HEK293 (cell line): ENCODE data around the gene MTHFSD.

Experiments used
- SETDB1 ChIP-seq: IDR thresholded peaks from one replicate; pipeline ENCODE4 v1.6.1; 2017; ENCODE audit warnings: mild to moderate bottlenecking, low read length, moderate library complexity, mixed read lengths; ENCODE audit not compliant: insufficient read length
- ZNF274 ChIP-seq, 2 experiments: fragments of 200-500 bp in 1 of 2; fragments of 450-650 bp in 1 of 2; sonication (Bioruptor generic) in 1 of 2; formaldehyde crosslinking in 1 of 2; IDR thresholded peaks; 2 replicates each; pipeline versions ENCODE4 v1.5.1 to v1.6.1; 2014 to 2016; ENCODE audit warnings: borderline replicate concordance in 1 of 2, inconsistent platforms in 1 of 2, low read length in 1 of 2, missing biosample characterization in 1 of 2, missing genetic modification characterization in 1 of 2
- TF ChIP-seq, protein P1 (sequence below): fragments of 450-650 bp; formaldehyde crosslinking; IDR thresholded peaks from 2 replicates; pipeline ENCODE4 v1.5.1; 2016; ENCODE audit warnings: missing biosample characterization, missing genetic modification characterization
- TF ChIP-seq, protein P2 (sequence below): fragments of 450-650 bp; formaldehyde crosslinking; IDR thresholded peaks from 2 replicates; pipeline ENCODE4 v1.5.1; 2017; ENCODE audit warnings: missing biosample characterization, missing genetic modification characterization

DNA sequence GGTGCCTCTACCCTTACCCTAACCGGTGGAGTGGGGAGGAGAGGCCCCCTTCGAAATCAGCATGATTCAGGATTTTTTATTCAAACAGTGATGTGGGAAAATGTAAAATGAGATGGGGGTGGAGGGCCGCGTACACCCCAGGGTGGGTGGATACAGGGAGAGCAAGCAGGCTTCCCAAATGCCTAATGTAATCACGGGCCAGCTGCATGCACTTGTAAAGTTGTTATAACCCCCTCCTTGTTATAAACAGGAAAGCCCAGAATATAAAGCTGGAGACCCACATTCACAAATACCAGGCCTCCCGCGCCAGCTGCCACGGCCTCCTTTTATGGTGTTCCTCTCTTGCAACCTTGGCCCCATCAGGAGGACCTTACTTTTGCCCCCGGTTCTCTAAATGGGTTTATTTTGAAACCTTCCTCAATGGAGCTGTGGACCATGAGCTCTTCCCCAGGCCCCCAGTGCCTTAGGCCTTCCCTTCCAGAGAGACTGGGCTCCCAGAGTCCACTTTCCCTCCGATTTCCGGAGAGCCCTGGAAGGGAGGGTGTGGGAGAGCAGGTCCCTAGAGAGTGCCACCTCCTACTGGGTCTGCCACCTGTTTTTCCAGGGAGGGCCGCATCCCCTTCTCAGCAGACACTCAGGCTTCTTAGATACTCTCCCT is 22.4 kb upstream of the MTHFSD start:
- TF ChIP-seq, protein P1, sequence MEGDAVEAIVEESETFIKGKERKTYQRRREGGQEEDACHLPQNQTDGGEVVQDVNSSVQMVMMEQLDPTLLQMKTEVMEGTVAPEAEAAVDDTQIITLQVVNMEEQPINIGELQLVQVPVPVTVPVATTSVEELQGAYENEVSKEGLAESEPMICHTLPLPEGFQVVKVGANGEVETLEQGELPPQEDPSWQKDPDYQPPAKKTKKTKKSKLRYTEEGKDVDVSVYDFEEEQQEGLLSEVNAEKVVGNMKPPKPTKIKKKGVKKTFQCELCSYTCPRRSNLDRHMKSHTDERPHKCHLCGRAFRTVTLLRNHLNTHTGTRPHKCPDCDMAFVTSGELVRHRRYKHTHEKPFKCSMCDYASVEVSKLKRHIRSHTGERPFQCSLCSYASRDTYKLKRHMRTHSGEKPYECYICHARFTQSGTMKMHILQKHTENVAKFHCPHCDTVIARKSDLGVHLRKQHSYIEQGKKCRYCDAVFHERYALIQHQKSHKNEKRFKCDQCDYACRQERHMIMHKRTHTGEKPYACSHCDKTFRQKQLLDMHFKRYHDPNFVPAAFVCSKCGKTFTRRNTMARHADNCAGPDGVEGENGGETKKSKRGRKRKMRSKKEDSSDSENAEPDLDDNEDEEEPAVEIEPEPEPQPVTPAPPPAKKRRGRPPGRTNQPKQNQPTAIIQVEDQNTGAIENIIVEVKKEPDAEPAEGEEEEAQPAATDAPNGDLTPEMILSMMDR (tag by site-specific recombination) = no peak
- TF ChIP-seq SETDB1 (no peak), ZNF274 (IDR thresholded peaks at IDR 0.05; ENCODE audit: low read length) (no peak), ZNF274 (tag by site-specific recombination; IDR thresholded peaks at IDR 0.05; ENCODE audit: borderline replicate concordance) (no peak)
- TF ChIP-seq, protein P2, sequence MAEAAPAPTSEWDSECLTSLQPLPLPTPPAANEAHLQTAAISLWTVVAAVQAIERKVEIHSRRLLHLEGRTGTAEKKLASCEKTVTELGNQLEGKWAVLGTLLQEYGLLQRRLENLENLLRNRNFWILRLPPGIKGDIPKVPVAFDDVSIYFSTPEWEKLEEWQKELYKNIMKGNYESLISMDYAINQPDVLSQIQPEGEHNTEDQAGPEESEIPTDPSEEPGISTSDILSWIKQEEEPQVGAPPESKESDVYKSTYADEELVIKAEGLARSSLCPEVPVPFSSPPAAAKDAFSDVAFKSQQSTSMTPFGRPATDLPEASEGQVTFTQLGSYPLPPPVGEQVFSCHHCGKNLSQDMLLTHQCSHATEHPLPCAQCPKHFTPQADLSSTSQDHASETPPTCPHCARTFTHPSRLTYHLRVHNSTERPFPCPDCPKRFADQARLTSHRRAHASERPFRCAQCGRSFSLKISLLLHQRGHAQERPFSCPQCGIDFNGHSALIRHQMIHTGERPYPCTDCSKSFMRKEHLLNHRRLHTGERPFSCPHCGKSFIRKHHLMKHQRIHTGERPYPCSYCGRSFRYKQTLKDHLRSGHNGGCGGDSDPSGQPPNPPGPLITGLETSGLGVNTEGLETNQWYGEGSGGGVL (tag by site-specific recombination) = no peak
